ENCODE results near the gene C11orf68.
"Not testable (repeated sequence)": the region's sequence is repeated elsewhere in the genome, so short reads cannot be mapped to it uniquely, and the experiment has no call there.

Gene C11orf68

GRCh38 chr11:65911682-65912568 is 6.9 kb downstream of the C11orf68 start:
- no peak for DNase-seq

GRCh38 chr11:65907878-65908277 is 11.0 kb downstream of the C11orf68 start:
- no peak for DNase-seq

DNA sequence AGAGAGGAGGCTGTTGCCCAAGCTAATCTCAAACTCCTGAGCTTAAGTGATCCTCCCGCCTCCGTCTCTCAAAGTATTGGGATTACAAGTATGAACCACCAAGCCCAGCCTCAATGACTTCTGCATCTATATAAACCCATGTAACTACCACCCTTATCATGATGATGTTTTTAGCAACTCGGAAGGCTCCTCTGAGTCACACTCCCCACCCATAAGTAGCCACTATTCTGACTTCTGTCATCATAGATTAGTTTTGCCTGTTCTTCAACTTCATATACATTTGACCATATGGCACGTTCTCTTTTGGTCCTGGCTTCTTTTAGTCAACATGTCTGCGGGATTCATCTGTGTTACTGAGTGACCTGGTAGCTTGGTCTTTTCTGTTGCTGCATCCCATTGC is 12.3 kb downstream of the C11orf68 start:
- DNase-seq, result no peak

DNA sequence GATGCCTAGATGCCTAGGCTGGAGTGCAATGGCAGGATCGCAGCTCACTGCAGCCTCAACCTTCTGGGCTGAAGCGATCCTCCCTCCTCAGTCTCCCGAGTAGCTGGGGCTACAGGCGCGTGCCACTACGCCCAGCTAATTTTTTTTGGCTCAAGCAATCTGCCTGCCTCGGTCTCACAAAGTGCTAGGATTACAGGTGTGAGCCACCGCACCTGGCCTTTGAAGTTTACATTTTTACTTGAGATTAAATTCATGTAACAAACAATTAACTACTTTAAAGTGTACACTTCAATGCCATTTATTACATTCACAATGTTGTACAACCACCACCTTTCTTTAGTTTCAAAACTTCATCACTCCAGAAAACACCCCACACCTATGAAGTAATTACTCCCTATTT is 15.1 kb downstream of the C11orf68 start:
- no peak for DNase-seq

DNA sequence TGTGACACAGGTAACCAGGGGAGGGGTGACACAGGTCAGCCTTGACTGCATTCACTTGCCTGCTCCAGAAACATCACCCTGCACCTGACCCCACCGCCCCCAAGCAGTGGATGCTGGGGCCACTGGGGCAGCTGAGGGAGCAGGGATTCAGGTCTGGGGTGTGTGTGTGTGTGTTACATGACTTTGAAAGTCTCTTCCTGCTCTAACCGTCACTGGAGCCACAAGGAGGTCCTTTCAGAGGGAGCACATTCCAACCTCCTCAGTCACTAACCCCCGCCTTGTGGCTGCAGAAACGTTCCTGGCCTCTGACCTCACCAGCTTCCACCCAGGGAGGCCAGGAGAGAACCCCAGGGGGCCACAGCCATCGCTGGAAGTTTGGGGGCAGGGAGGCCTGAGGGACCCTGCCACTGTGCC is 15.8 kb downstream of the C11orf68 start:
- DNase-seq, result no peak

GRCh38 chr11:65900899-65901180 is 18.0 kb downstream of the C11orf68 start:
- no peak for DNase-seq

DNA sequence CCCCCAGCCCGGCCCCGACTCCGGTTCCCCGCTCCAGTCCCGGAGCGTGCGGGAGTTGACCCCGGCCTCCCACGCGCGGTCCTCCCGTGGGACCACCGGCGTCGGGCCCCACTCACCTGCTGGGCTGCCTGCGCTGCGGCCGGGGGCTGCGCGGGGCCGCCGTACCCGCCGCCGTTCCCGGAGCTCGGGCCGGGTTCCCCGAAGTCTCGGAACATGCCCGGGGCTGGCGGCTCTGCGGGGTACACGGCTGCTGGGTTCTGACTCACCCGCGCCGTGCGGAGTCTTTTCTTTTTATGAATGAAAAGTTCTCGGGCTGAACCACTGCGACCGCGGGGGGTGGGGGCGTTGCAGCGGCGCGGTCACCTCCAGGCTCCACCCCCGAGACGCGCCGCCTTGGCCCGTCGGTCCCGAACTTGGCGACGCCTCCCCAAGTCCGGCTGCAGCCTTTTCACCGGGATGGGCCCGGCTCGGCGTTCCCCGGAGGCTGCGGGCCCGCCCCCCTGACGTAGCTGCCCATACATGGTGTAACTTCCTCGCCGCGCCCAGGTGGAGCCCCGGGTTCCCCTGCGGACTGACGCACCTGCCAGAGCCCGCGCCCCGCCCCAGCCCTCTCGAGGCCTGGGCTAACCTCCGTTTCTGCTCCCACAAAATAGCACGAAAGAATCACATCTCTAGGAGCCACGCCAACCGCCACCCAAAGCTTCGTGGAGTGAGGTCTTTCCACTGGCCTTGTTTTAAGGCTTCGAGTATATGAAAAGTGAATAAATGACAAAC is 18.6 kb downstream of the C11orf68 start, which contains the start of gene FOSL1:
Gene FOSL1, minus strand, starts transcription at position 264 of the 774 bp plus-strand sequence. Its CDS starts 49 bp downstream, at position 215.
- peak; percentile 97 for DNase-seq

DNA sequence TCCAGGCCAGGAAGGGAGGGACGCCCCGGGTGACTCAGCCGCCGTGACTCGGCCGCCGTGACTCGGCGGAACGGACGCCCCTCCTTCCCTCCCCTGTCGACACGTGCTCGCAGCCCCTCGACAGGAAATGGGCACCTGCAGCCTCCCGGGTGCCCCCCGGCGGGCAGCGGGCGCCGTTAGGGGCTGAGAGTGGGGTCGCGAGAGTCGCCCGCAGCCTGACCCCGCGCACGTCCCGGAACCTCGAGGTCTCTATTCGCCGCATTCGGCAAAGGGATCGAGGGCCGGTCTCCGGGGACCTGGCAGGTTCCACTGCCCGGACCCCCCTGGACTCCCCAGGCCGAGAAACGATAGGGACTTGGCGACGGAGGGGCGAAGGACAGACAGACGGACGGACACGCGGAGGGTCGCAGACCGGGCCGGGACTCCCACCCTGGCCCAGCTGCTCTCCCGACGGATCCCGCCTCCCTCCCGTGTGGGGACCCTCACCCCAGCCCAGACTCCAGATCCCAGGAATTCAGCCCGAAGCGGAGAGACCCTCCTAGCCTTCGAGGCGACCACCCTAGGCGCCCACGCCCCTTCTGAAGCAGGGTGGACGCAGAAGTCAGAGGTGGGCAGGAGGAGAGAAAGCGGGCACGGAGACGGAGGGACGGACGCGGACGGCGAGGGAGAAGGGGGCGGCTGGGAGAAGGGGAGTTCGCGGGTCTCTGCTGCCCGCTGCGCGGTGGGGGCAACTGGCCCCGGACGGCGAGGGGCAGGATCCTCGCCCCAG is 19.3 kb downstream of the C11orf68 start:
- peak; percentile 61 for DNase-seq

DNA sequence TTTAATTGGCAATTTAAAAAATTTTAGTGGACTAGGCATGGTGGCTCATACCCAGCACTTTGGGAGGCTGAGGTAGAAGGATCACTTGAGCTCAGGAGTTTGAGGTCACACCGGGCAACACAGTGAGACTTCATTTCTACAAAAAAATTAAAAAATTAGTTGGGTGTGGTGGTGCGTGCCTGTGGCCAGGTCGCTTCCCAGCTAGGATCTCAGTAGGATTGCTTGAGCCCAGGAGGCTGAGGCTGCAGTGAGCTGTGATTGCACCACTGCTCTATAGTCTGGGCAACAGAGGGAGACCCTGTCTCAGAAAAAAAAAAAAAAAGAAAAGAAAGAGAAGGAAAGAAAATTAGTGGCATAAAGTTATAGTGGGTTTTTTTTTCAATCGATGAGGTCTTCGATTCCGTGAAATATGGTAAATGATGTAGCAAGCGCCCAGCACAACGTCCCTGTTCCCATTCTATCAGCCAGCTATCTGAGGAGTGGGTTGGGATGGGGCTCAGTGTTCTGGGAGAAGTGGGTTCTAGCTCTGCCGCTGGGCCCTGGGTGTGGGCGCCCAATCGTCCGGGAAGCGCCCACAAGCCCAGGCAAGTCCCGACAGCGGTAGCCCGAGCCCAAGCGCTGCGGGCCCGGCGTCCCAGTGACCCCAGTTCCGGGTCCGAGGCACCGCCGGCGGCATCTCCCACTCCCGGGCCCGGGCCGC is 20.1 kb downstream of the C11orf68 start:
- no peak for DNase-seq

DNA sequence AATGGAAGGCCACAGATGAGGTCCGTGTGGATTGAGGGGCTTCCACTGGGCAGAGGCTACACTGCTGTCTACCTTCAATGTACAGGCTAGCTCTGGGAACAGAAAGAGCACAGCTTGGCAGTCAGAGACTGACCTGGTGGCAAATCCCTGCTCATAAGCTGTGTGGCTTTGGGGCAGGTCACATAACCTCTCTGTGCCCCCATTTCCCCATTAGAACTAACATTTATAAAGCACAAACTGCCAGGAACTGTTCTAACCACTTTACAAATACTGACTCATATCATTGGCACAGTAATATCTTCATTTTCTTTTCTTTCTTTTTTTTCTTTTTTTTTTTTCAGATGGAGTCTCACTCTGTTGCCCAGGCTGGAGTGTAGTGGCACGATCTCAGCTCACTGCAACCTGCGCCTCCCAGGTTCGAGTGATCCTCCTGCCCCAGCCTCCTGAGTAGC is 21.8 kb downstream of the C11orf68 start:
- DNase-seq, result no peak

- no peak for DNase-seq
Measured at GRCh38 chr11:65896034-65896999, 22.5 kb downstream of the C11orf68 start.

- DNase-seq, result no peak
Measured at GRCh38 chr11:65895482-65895981, 23.3 kb downstream of the C11orf68 start.

GRCh38 chr11:65894034-65894591 is 24.7 kb downstream of the C11orf68 start:
- DNase-seq, result peak; percentile 54

GRCh38 chr11:65892661-65893317 is 26.1 kb downstream of the C11orf68 start:
- no peak for DNase-seq

DNA sequence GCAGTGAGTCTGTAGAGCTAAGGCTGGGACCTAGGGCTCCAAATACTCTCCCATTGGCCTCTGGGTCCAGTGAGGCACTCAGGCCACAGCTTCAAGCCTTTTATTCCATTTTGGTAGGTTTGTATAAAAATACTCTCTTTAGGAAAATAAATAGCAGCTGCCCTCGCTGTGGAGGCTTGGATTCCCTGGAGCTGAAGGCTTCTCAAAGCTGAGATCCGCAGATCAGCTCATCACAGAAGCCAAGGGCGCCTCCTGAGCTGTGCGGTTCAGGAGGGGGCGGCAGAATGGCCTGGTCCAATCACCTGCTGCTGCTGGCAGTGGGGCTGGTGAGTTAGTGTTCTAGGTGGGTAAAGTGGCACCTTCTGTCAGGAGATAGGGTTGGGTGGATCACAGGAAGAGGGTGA is 26.7 kb downstream of the C11orf68 start:
- not testable (repeated sequence) for DNase-seq

DNA sequence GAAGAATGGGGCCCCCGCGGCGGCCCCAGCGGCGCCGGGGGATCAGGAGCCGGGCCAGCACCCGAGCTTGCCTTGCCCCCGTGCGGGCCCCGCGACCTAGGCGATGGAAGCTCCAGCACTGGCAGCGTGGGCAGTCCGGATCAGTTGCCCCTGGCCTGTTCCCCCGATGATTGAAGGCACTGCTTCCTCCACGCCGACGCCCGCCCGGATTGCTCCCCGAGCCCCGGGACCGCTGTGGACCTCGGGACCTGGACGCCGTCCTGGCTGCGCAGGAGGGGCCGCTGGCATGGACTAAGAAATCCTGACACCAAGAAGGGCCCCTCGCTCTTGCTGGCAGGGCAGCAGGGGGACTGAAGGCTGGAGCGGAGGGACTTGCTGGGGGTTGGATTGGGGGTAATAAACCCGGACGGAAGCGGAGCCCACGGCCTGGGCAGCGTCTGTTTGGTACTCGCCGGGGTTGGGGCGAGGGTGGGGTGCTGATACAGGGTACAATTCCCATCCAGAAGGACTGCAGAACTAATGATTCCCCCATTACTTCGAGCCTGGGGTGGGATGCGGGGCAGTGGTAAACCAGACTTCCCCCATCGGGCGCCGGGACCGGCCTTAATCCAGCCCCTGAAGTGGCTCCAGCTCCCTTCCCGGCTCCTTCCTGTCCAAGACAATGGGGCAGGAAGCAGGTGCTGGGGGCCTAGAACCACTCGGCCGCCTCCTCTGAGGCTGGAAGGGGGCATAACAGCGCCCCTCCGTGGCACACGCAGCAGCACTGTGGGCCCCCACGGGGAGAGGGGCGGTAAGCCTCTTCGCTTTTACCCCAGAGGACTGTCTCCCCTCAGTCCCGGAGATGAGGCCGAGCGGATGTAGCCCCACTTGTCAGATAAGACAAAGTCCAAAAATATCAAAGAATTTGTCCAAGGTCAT is 27.4 kb downstream of the C11orf68 start:
- DNase-seq, result peak; percentile 46

GRCh38 chr11:65890324-65891218 is 28.3 kb downstream of the C11orf68 start, which contains the start of gene CCDC85B:
TSS of gene CCDC85B (plus strand) at chr11:65890673. CDS start at chr11:65890784, 111 bp downstream.
- DNase-seq, result peak; percentile 98

Measured in CD4-positive, alpha-beta T cell treated with Interleukin-12 subunit alpha and Interleukin-12 subunit beta, for 1 hour (primary cell).